Testis (tissue), 2 donors: ENCODE data around the gene ALOXE3.

Experiments used
- POLR2A ChIP-seq: fragments of 450-650 bp; IDR thresholded peaks from one replicate; pipeline ENCODE4 v1.6.1; 2017; ENCODE audit warnings: antibody characterized with exemption, mild to moderate bottlenecking, moderate library complexity
- TF ChIP-seq, protein P1 (sequence below), 3 experiments: fragments of 450-650 bp in 2 of 3; fragments of 200-600 bp in 1 of 3; sonication (generic) in 1 of 3; IDR thresholded peaks; one replicate each; pipeline ENCODE4 v1.5.1; 2016 to 2019; ENCODE audit warnings: antibody characterized with exemption in 3 of 3, mild to moderate bottlenecking in 2 of 3, moderate library complexity in 1 of 3

DNA sequence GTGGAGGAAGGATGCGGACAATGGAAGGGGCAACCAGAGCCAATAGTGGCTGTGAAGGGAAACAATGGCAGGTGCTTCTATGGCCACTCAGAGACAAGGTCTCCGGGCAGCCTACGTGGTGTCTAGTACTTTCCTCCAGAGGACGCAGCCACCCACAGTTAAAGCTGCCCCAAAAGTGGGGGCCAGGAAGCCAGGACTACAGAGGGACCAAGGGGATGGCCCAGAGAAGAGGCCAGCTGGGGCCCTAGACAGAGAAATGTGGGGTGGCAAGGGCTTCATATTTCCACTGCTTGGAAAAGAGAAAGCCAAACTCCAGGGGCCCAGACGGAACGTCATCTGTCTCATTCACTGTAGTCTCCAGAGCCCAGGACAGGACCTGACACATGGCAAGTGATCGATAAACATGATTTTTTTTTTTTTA lies 34.7 kb upstream of the ALOXE3 start:
- TF ChIP-seq, protein P1, sequence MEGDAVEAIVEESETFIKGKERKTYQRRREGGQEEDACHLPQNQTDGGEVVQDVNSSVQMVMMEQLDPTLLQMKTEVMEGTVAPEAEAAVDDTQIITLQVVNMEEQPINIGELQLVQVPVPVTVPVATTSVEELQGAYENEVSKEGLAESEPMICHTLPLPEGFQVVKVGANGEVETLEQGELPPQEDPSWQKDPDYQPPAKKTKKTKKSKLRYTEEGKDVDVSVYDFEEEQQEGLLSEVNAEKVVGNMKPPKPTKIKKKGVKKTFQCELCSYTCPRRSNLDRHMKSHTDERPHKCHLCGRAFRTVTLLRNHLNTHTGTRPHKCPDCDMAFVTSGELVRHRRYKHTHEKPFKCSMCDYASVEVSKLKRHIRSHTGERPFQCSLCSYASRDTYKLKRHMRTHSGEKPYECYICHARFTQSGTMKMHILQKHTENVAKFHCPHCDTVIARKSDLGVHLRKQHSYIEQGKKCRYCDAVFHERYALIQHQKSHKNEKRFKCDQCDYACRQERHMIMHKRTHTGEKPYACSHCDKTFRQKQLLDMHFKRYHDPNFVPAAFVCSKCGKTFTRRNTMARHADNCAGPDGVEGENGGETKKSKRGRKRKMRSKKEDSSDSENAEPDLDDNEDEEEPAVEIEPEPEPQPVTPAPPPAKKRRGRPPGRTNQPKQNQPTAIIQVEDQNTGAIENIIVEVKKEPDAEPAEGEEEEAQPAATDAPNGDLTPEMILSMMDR (IDR thresholded peaks at IDR 0.05), result no peak
- no peak for TF ChIP-seq POLR2A
